Sigmoid colon (tissue), 4 donors: ENCODE measurements around the gene SLC9A1.

ENCODE experiments used
- POLR2AphosphoS5 ChIP-seq, 4 donors: sonication (generic); formaldehyde crosslinking; IDR thresholded peaks; one replicate each; pipeline ENCODE4 v1.6.1; 2017; ENCODE audit warnings: antibody characterized with exemption in 4 of 4
- TF ChIP-seq, protein P1 (sequence below), 4 experiments: fragments of 450-650 bp in 3 of 4; fragments of 200-600 bp in 1 of 4; IDR thresholded peaks; one replicate each; pipeline ENCODE4 v1.5.1; 2016 to 2019; ENCODE audit warnings: antibody characterized with exemption in 4 of 4, mild to moderate bottlenecking in 3 of 4, moderate library complexity in 2 of 4

GRCh38 chr1:27154991-27155781, at the start of gene SLC9A1:
- peak; percentile 99 to 100 (median 99) for TF ChIP-seq POLR2AphosphoS5 (IDR thresholded peaks at IDR 0.05)
- TF ChIP-seq, protein P1, sequence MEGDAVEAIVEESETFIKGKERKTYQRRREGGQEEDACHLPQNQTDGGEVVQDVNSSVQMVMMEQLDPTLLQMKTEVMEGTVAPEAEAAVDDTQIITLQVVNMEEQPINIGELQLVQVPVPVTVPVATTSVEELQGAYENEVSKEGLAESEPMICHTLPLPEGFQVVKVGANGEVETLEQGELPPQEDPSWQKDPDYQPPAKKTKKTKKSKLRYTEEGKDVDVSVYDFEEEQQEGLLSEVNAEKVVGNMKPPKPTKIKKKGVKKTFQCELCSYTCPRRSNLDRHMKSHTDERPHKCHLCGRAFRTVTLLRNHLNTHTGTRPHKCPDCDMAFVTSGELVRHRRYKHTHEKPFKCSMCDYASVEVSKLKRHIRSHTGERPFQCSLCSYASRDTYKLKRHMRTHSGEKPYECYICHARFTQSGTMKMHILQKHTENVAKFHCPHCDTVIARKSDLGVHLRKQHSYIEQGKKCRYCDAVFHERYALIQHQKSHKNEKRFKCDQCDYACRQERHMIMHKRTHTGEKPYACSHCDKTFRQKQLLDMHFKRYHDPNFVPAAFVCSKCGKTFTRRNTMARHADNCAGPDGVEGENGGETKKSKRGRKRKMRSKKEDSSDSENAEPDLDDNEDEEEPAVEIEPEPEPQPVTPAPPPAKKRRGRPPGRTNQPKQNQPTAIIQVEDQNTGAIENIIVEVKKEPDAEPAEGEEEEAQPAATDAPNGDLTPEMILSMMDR (IDR thresholded peaks at IDR 0.05), result peak; percentile 51 to 73 (median 66)
